IPS DF 19.7 (cell line): Measurements from ENCODE around the gene DLG3.

Experiments used
- DNase-seq: peaks from one replicate; pipeline ENCODE4 v3.0.0-alpha.2; 2013; ENCODE audit warnings: low read depth, low spot score

Gene DLG3

GRCh38 chrX:70437921-70438665 lies 6.5 kb upstream of the DLG3 start:
- DNase-seq, result no peak

- no peak for DNase-seq
Measured at GRCh38 chrX:70439016-70439415, 5.6 kb upstream of the DLG3 start.

GRCh38 chrX:70442224-70442623 lies 2.4 kb upstream of the DLG3 start:
- no peak for DNase-seq

GRCh38 chrX:70444946-70445656 lies 466 bp downstream of the DLG3 start:
- no peak for DNase-seq

- no peak for DNase-seq
Measured at GRCh38 chrX:70445951-70446350, 1.3 kb downstream of the DLG3 start.

- DNase-seq, result no peak
Measured at GRCh38 chrX:70446380-70447350, 2.0 kb downstream of the DLG3 start.

GRCh38 chrX:70449457-70449966 lies 4.9 kb downstream of the DLG3 start:
- no peak for DNase-seq

GRCh38 chrX:70452143-70452733 lies 7.6 kb downstream of the DLG3 start:
- DNase-seq, result no peak

- no peak for DNase-seq
Measured at GRCh38 chrX:70453024-70453618, 8.5 kb downstream of the DLG3 start.

GRCh38 chrX:70454441-70455365 lies 10.1 kb downstream of the DLG3 start:
- DNase-seq, result no peak

- DNase-seq, result no peak
Measured at GRCh38 chrX:70455366-70456202, 10.9 kb downstream of the DLG3 start.

- DNase-seq, result no peak
Measured at GRCh38 chrX:70456256-70456655, 11.6 kb downstream of the DLG3 start.

GRCh38 chrX:70461026-70461425 lies 16.4 kb downstream of the DLG3 start:
- DNase-seq, result no peak

- DNase-seq, result no peak
Measured at GRCh38 chrX:70464051-70464450, 19.4 kb downstream of the DLG3 start.

- no peak for DNase-seq
Measured at GRCh38 chrX:70466968-70467367, 22.3 kb downstream of the DLG3 start.

GRCh38 chrX:70468709-70469108 lies 24.1 kb downstream of the DLG3 start:
- DNase-seq, result no peak

GRCh38 chrX:70470850-70471289 lies 26.2 kb downstream of the DLG3 start:
- DNase-seq, result no peak

- no peak for DNase-seq
Measured at GRCh38 chrX:70476166-70476933, 31.7 kb downstream of the DLG3 start.
